ENCODE data around the gene SSBP2. TPM values are rescaled to one million over a fixed set of nuclear protein-coding genes. Genes with fewer than 3 reads are reported as not detected.

Gene SSBP2
- total RNA-seq = 37.3 and 41.5 TPM in 2 replicates

DNA sequence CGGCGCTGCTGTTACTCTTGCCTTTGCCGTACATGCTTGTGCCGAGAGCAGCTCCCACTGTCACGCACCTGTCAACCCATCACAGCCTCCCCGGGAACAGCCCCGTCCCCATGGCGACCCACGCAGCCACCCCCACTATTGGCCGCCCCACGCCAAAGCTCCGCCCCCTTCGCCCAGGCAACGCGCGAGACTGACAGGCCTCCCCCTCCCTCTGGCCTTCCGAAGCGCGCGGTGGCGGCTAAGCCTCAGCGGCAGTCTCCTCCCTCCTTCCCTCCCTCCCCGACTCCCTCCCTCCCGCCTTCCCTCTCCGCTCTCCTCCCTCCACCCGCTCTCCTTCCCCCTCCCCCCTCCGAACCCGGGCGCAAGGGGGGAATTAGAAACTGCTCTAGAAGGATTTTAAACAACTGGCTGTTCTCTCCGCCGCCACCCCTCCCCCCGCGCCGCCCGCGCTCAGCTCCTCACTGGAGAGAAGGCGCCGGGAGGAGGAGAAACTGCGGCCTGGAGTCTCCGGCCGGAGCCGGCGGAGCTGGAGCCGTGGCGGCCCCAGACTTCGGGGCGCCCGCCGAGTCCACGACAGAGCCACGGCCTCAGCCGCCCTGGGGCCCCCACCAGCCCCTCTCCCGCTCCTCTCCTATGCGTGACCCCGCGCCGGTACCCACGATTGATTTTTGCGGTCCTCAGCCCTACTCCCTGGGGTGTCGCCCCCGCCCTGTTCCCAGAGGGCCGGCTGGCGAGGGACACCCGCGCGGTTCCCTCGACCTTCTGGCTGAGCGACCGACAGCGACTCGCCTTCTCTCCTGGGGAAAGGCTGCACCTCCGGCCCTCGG is at the start of gene SSBP2:
Gene SSBP2 (minus strand): TSS at position 89 of the 827 bp plus-strand sequence. CDS start 55 bp downstream, at position 34.

DNA sequence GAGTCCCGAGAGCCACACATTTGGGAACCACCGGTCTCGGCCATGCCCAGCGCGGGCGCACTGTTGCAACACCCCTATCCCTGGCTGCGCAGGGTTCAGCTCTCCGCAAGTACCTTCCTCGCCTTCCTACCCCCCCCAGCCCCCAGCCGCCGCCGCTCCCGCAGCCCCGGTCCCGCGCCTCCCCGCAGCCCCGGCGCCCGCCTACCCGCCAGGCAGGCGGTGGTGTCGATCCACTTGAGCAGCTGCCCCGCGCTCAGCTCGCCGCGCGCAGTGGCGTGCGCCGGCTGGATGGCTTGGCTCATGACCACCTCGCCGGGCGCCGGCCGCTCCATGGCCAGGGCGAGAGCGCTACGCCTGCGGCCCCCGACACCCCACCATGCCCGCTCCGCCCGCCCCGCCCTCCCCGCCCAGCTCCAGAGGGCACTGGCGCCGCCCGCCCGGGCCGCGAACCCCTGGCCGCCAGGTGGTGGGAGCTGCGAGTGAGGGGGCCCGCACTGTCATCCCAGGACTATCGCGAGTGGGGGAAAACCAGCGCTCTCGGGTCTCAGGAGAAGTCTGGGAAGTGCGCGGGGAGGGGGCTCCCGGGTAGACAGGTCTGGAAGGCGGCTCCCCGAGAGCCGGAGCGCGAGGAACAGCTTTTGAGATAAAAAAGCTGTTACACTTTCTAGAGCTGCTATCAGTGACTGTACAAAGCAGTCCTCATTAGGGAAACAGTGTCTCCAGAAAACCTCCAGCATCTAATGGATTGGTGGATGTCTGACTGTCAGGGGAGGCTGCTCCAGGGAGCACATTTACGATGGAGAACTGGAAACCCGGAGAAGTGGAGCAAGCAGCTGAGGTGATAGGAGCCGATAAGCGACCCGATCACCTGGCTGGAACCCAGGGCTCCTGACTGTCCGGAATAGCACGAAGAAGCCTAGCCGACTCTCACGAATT is 356.8 kb downstream of the SSBP2 start, which contains the start of gene ACOT12:
Gene ACOT12 (minus strand): TSS at position 352 of the 936 bp plus-strand sequence. CDS start 20 bp downstream, at position 332.

Other genes with a start within 250 kb of the SSBP2 start
- gene ATG10, start 220.9 kb upstream of the SSBP2 start, total RNA-seq = 4.7 and 5.5 TPM in 2 replicates